ENCODE measurements around the gene FOXO3. TPM values are rescaled to one million over a fixed set of nuclear protein-coding genes. Genes with fewer than 3 reads are reported as not detected.

FOXO3 gene
- total RNA-seq, 1 experiment from 2014 or later = 22.1 TPM

- no CpG with 5 or more reads among the region's 2 CpGs for WGBS (ENCODE audit: extremely low coverage, insufficient read length, low lambda C conversion rate)
- H3K4me2 ChIP-seq (ENCODE audit: insufficient read depth, insufficient read length, low read length) = no peak overlapping the region
- peak overlapping the region in 1 of 3 experiments; percentile 36; a peak in 1 of 7 replicates for H3K27ac Mint-ChIP-seq
Measured at GRCh38 chr6:108598305-108598863, 37.7 kb downstream of the FOXO3 start.

More at GRCh38 chr6:108598305-108598863, 37.7 kb downstream of the FOXO3 start:
- Histone ChIP-seq H2AFZ (ENCODE audit: low read length) (no peak overlapping the region), H3K23me2 (ENCODE audit: insufficient read length, low read depth, low read length, poor library complexity, severe bottlenecking) (no peaks in the 10 kb centered on the region), H2BK15ac (ENCODE audit: low read depth, low read length) (no peak overlapping the region), H4K91ac (ENCODE audit: insufficient read length, low read depth, low read length) (no peak overlapping the region), H3K23ac (ENCODE audit: insufficient read length, low read depth, low read length) (no peak overlapping the region), H2BK5ac (ENCODE audit: insufficient read length, low read length) (no peak overlapping the region), H4K5ac (ENCODE audit: insufficient read length, low read depth, low read length) (no peak overlapping the region), H2BK20ac (ENCODE audit: low read depth, low read length, poor library complexity, severe bottlenecking) (no peak overlapping the region), H3K4ac (ENCODE audit: low read depth, low read length) (no peak overlapping the region), H3K79me2 (ENCODE audit: insufficient read depth, low read length) (peaks cover 2% of the 10 kb centered on the region; the same call in 1 of the 2 replicates), H3K56ac (ENCODE audit: insufficient read length, low read depth, low read length) (no peak overlapping the region), H4K20me1 (ENCODE audit: control insufficient read depth, insufficient read depth, insufficient read length) (no peaks in the 10 kb centered on the region), H3K14ac (ENCODE audit: insufficient read depth, low read length) (no peak overlapping the region), H2BK12ac (ENCODE audit: insufficient read length, low read depth, low read length) (no peak overlapping the region), H3K4me1 (ENCODE audit: insufficient read depth, low read length) (peaks cover 3% of the 10 kb centered on the region; the same call in 1 of the 2 replicates), H2AK5ac (ENCODE audit: insufficient read length, low read length) (no peak overlapping the region), H3T11ph (ENCODE audit: low read length) (no peak overlapping the region), H3K18ac (ENCODE audit: insufficient read length, low read depth, low read length) (no peak overlapping the region), H3K27ac (ENCODE audit: insufficient read length, low read depth, low read length) (no peak overlapping the region), H3K79me1 (ENCODE audit: insufficient read depth, low read depth, low read length, poor library complexity, severe bottlenecking) (no peaks in the 10 kb centered on the region), H2BK120ac (ENCODE audit: low read depth, low read length, poor library complexity, severe bottlenecking) (no peak overlapping the region), H3K9me3 (ENCODE audit: control insufficient read depth, low read depth, low read length) (no peaks in the 10 kb centered on the region), H3K9ac (ENCODE audit: extremely low read depth, insufficient read length, low read length) (no peak overlapping the region), H3K27me3 (ENCODE audit: insufficient read depth, low read length) (no peaks in the 10 kb centered on the region), H4K8ac (replicated peaks; ENCODE audit: insufficient read length, low read depth, low read length) (no peak overlapping the region)
- Mint-ChIP-seq H3K9me3 (no peaks in the 10 kb centered on the region), H3K4me3 (no peak overlapping the region), H3K4me1 (peaks cover 21 to 22% of the 10 kb centered on the region in 2 experiments), H3K36me3 (ENCODE audit: insufficient read depth in 1 of 3, low read depth in 3 of 3) (no peaks in the 10 kb centered on the region), H3K27me3 (ENCODE audit: low read depth) (no peaks in the 10 kb centered on the region)
- DNase-seq = no peak
- TF ChIP-seq, protein P1, sequence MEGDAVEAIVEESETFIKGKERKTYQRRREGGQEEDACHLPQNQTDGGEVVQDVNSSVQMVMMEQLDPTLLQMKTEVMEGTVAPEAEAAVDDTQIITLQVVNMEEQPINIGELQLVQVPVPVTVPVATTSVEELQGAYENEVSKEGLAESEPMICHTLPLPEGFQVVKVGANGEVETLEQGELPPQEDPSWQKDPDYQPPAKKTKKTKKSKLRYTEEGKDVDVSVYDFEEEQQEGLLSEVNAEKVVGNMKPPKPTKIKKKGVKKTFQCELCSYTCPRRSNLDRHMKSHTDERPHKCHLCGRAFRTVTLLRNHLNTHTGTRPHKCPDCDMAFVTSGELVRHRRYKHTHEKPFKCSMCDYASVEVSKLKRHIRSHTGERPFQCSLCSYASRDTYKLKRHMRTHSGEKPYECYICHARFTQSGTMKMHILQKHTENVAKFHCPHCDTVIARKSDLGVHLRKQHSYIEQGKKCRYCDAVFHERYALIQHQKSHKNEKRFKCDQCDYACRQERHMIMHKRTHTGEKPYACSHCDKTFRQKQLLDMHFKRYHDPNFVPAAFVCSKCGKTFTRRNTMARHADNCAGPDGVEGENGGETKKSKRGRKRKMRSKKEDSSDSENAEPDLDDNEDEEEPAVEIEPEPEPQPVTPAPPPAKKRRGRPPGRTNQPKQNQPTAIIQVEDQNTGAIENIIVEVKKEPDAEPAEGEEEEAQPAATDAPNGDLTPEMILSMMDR (conservative IDR thresholded peaks at IDR 0.05) = no peak
